PC-3 (cell line): Measurements from ENCODE around the gene PRIMA1.

Experiments
- CTCF ChIP-seq: fragments of 300-600 bp; sonication (generic); conservative IDR thresholded peaks from 2 replicates; pipeline ENCODE4 v1.5.1; 2017; ENCODE audit warnings: antibody characterized with exemption, low read depth, mild to moderate bottlenecking, low read length
- EZH2 ChIP-seq: fragments of 300-600 bp; sonication (generic); IDR thresholded peaks from one replicate; pipeline ENCODE4 v1.6.1; 2017; ENCODE audit warnings: antibody characterized with exemption, mild to moderate bottlenecking, low read length; ENCODE audit not compliant: unreplicated experiment
- EZH2phosphoT487 ChIP-seq: fragments of 300-600 bp; sonication (generic); IDR thresholded peaks from 2 replicates; pipeline ENCODE4 v1.6.1; 2018; ENCODE audit warnings: mild to moderate bottlenecking, antibody characterized with exemption, low read length, borderline replicate concordance

GRCh38 chr14:93747102-93747501 lies 41.2 kb downstream of the PRIMA1 start:
- TF ChIP-seq EZH2phosphoT487 (no peak), CTCF (no peak), EZH2 (no peak)
